ENCODE results near the gene FREM2.

The FREM2 gene

DNA sequence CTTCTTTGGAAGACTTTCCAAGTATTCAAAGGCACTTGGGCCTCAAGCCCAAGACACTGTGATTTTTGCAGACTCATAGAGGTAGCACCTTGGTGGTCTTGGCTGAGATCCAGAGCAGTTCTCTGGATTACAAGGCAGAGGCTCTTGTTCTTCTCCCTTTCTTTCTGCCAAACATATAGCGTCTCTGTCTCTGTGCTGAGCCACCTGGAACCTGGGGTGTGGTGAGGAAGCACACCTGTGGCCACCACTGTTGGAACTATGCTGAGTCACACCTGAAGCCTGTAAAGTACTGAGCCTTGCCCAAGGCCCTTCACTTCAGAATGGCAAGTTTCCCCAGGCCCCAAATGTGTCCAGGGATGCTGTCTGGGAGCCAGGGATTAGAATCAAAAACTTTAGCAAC, 127.5 kb downstream of the FREM2 start:
- DNase-seq, result no peak
- no peaks in the 10 kb centered on the region for H3K27me3 ChIP-seq (replicated peaks; ENCODE audit: control insufficient read depth, insufficient read depth, low read length, poor library complexity, severe bottlenecking)
- no peak overlapping the region for H3K27ac ChIP-seq (ENCODE audit: insufficient read depth, low read length, poor library complexity, severe bottlenecking)
- no peaks in the 10 kb centered on the region for H3K36me3 ChIP-seq (ENCODE audit: control insufficient read depth, insufficient read depth, low read length)
- no peaks in the 10 kb centered on the region for H3K4me1 ChIP-seq (ENCODE audit: control insufficient read depth, insufficient read depth, low read length, poor library complexity, severe bottlenecking)
- H3K9me3 ChIP-seq (ENCODE audit: control insufficient read depth, low read length), result no peaks in the 10 kb centered on the region
- no peak overlapping the region for H3K4me3 ChIP-seq (ENCODE audit: insufficient read depth, low read depth, low read length, poor library complexity, severe bottlenecking)

DNA sequence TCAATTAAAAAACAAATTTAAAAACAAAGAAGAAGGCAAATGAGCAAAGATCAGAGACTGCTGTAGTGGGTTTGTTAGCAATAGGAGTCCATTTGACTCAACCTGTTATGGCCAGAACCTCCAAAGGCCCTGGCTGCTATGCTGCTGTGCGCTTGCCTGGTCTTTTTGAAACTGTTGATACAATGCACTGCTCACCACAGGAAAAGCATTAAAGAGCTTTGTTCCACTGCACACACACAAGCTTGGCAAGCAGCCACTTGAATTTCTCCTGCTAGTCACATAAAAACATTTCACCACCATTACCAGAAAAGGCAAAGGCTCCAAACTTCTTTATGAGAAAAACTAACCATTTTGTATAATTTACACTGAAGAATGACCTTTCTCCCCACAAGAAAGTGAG, 132.2 kb downstream of the FREM2 start:
- H3K9me3 ChIP-seq (ENCODE audit: control insufficient read depth, low read length), result no peaks in the 10 kb centered on the region
- H3K27me3 ChIP-seq (replicated peaks; ENCODE audit: control insufficient read depth, insufficient read depth, low read length, poor library complexity, severe bottlenecking), result no peaks in the 10 kb centered on the region
- no peaks in the 10 kb centered on the region for H3K4me1 ChIP-seq (ENCODE audit: control insufficient read depth, insufficient read depth, low read length, poor library complexity, severe bottlenecking)
- H3K27ac ChIP-seq (ENCODE audit: insufficient read depth, low read length, poor library complexity, severe bottlenecking), result no peak overlapping the region
- H3K36me3 ChIP-seq (ENCODE audit: control insufficient read depth, insufficient read depth, low read length), result no peaks in the 10 kb centered on the region
- no peak for DNase-seq
- H3K4me3 ChIP-seq (ENCODE audit: insufficient read depth, low read depth, low read length, poor library complexity, severe bottlenecking), result no peak overlapping the region

DNA sequence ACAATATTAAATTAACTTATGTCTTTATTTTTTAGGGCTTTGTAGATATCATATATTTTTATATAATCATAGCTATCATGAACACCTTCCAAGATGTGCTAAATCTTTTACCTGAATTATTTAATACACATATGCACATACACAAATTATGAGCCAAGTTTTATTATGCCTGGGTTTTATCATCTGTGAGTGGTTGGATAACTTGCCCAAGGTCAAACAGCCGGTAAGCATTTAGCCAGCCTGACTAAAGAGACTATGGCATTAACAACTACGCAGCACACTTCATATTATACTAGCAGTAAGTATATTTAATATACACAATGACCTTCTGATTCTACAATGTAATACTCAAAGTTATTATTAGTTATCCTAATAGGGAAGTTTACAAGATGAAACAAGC, 132.7 kb downstream of the FREM2 start:
- Histone ChIP-seq H3K27ac (ENCODE audit: insufficient read depth, low read length, poor library complexity, severe bottlenecking) (no peak overlapping the region), H3K4me1 (ENCODE audit: control insufficient read depth, insufficient read depth, low read length, poor library complexity, severe bottlenecking) (no peaks in the 10 kb centered on the region), H3K27me3 (replicated peaks; ENCODE audit: control insufficient read depth, insufficient read depth, low read length, poor library complexity, severe bottlenecking) (no peaks in the 10 kb centered on the region), H3K4me3 (ENCODE audit: insufficient read depth, low read depth, low read length, poor library complexity, severe bottlenecking) (no peak overlapping the region), H3K36me3 (ENCODE audit: control insufficient read depth, insufficient read depth, low read length) (no peaks in the 10 kb centered on the region), H3K9me3 (ENCODE audit: control insufficient read depth, low read length) (no peaks in the 10 kb centered on the region)
- no peak for DNase-seq

DNA sequence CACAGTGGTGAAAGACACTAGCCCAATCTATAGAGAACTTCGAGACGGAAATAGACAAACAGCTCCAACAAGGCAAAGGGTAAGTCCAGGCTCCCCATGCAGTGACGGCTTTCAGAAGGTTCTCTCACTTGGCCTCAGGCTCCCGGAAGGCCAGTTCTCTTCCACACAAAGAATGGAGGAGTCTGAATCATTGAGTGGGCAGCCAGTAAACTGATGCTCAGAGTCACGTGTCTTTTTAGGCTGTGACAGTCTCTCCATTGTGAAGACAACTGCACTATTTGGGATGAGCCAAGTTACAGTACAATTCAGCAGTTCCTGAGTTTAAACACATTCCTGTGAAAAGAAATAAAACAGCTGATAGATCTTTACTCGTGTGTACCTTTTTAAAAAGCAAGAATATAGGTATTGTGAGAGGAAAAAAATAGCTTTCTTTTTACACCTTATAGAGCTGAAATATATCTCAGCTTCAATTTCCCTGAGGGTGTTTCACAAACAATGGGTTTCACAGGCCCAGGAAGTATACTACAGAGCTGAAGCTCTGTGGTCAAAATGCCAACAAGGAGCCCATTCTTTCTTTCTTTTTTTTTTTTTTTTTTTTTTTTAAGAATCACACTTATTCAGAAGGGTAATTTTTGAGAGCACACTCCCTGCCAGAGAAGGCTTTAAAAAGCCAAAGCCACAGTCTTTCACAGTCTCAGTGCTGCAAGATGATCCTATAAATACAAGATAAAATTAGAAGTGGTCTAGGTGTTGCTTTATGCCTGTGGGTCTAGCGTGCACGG, 135.1 kb downstream of the FREM2 start:
- Histone ChIP-seq H3K9me3 (ENCODE audit: control insufficient read depth, low read length) (no peaks in the 10 kb centered on the region), H3K27me3 (replicated peaks; ENCODE audit: control insufficient read depth, insufficient read depth, low read length, poor library complexity, severe bottlenecking) (no peaks in the 10 kb centered on the region), H3K4me1 (ENCODE audit: control insufficient read depth, insufficient read depth, low read length, poor library complexity, severe bottlenecking) (no peaks in the 10 kb centered on the region), H3K27ac (ENCODE audit: insufficient read depth, low read length, poor library complexity, severe bottlenecking) (no peak overlapping the region), H3K36me3 (ENCODE audit: control insufficient read depth, insufficient read depth, low read length) (no peaks in the 10 kb centered on the region), H3K4me3 (ENCODE audit: insufficient read depth, low read depth, low read length, poor library complexity, severe bottlenecking) (no peak overlapping the region)
- DNase-seq, result no peak

DNA sequence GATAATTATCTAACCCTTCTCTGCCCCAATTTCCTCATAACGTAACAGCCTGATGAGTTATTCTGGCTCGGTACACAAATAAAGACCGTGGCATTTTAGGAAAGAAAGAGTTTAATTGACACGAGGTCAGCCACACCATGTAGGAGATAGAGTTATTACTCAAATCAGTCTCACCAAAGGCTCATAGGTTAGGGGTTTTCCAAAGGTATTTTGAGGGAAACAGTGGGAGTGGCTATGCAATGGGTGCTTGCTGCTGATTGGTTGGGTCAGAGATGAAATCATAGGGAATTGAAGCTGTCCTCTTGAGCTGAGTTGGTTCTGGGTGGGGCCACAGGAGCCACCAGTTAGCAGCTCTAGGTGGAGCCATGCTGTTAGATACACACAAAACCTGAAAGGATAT, 137.5 kb downstream of the FREM2 start:
- Histone ChIP-seq H3K4me3 (ENCODE audit: insufficient read depth, low read depth, low read length, poor library complexity, severe bottlenecking) (no peak overlapping the region), H3K9me3 (ENCODE audit: control insufficient read depth, low read length) (no peaks in the 10 kb centered on the region), H3K27me3 (replicated peaks; ENCODE audit: control insufficient read depth, insufficient read depth, low read length, poor library complexity, severe bottlenecking) (no peaks in the 10 kb centered on the region), H3K4me1 (ENCODE audit: control insufficient read depth, insufficient read depth, low read length, poor library complexity, severe bottlenecking) (no peaks in the 10 kb centered on the region), H3K36me3 (ENCODE audit: control insufficient read depth, insufficient read depth, low read length) (no peaks in the 10 kb centered on the region), H3K27ac (ENCODE audit: insufficient read depth, low read length, poor library complexity, severe bottlenecking) (no peak overlapping the region)
- no peak for DNase-seq

DNA sequence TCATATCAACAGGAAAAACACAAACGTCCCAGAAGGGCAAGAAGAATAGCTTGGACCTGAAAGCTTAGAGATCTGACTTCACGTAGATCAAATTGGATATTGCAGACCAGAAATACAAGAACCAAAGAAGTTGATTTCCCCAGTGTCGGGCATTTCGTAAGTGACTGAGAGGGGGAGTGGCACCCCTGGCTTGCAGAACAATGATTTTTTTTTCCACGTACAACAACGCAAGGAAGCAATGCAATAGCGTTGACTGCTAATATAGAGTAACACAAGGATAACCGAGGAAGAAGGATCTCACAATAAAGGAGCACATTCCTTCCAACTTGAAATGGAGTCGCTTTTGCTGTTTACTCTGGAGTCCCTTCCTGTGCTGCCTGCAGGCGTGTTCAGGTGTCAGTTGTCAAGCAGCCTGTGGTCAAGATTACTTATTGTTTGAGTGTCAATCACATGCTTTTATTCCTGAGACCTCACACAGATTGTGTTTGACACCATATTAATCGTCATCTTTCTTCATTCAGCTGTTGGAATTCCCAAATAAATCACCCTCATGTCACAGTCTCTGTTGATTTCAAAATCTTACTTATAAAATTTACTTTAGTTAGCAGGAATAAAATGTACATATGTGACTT, 139.4 kb downstream of the FREM2 start:
- Histone ChIP-seq H3K4me1 (ENCODE audit: control insufficient read depth, insufficient read depth, low read length, poor library complexity, severe bottlenecking) (no peaks in the 10 kb centered on the region), H3K36me3 (ENCODE audit: control insufficient read depth, insufficient read depth, low read length) (no peaks in the 10 kb centered on the region)

DNA sequence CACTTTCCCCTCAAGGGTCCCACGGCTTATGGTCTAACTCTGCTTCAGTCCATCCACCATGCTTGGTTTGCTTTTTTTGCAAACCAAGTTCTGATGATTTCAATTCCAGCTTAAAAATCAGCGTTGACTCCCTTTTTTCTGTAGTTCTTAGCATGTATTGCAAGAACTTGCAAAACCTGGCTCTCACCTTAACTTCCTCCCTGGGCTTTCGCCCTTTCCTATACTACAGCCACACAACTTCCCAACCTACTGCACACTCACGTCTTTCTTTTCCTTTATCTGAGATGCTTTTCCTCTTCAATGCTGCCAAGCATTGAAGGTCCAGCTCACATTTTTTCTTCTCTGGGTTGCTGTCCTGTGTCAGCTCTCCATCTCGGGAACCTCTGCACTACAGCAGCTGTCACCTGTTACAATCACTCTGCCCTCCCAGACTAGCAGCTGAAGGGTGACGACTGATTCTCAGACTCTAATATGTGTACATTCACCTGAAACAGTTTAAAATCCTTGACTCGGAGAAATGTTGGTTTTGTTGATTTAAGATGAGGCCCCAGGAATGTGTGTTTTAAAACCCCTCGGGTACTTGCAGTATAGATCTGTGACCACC, 143.7 kb downstream of the FREM2 start:
- no peak for DNase-seq
- Histone ChIP-seq H3K9me3 (ENCODE audit: control insufficient read depth, low read length) (no peaks in the 10 kb centered on the region), H3K27me3 (replicated peaks; ENCODE audit: control insufficient read depth, insufficient read depth, low read length, poor library complexity, severe bottlenecking) (no peaks in the 10 kb centered on the region), H3K4me3 (ENCODE audit: insufficient read depth, low read depth, low read length, poor library complexity, severe bottlenecking) (no peak overlapping the region), H3K27ac (ENCODE audit: insufficient read depth, low read length, poor library complexity, severe bottlenecking) (no peak overlapping the region), H3K36me3 (ENCODE audit: control insufficient read depth, insufficient read depth, low read length) (no peaks in the 10 kb centered on the region), H3K4me1 (ENCODE audit: control insufficient read depth, insufficient read depth, low read length, poor library complexity, severe bottlenecking) (no peaks in the 10 kb centered on the region)

More for the DNA sequence above, 139.4 kb downstream of the FREM2 start:
- DNase-seq, result no peak
- H3K27me3 ChIP-seq (replicated peaks; ENCODE audit: control insufficient read depth, insufficient read depth, low read length, poor library complexity, severe bottlenecking), result no peaks in the 10 kb centered on the region
- H3K27ac ChIP-seq (ENCODE audit: insufficient read depth, low read length, poor library complexity, severe bottlenecking), result no peak overlapping the region
- no peaks in the 10 kb centered on the region for H3K9me3 ChIP-seq (ENCODE audit: control insufficient read depth, low read length)
- no peak overlapping the region for H3K4me3 ChIP-seq (ENCODE audit: insufficient read depth, low read depth, low read length, poor library complexity, severe bottlenecking)

DNA sequence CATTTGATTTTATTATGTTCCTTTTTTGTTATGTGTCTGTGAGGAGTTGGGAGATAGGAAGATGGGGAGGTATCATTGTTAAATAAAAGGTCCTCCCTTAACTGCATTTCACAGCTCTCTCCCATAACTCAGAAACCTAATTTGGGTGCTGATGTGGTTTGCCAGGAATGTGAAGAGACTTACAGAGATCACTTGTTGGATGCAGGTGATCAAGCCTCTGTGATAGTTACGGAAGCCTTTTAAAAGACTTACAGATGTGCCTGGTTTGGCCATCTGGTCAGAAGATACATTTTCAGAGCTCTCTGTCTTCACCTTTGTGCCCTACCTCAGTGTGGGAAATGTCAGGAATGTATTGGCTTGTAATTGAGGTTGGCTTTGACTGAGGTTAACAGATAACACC, 157.7 kb downstream of the FREM2 start:
- no peaks in the 10 kb centered on the region for H3K9me3 ChIP-seq (ENCODE audit: control insufficient read depth, low read length)
- no peaks in the 10 kb centered on the region for H3K27me3 ChIP-seq (replicated peaks; ENCODE audit: control insufficient read depth, insufficient read depth, low read length, poor library complexity, severe bottlenecking)
- H3K36me3 ChIP-seq (ENCODE audit: control insufficient read depth, insufficient read depth, low read length), result no peaks in the 10 kb centered on the region
- no peak for DNase-seq
- H3K4me3 ChIP-seq (ENCODE audit: insufficient read depth, low read depth, low read length, poor library complexity, severe bottlenecking), result no peak overlapping the region
- H3K4me1 ChIP-seq (ENCODE audit: control insufficient read depth, insufficient read depth, low read length, poor library complexity, severe bottlenecking), result no peaks in the 10 kb centered on the region
- no peak overlapping the region for H3K27ac ChIP-seq (ENCODE audit: insufficient read depth, low read length, poor library complexity, severe bottlenecking)

DNA sequence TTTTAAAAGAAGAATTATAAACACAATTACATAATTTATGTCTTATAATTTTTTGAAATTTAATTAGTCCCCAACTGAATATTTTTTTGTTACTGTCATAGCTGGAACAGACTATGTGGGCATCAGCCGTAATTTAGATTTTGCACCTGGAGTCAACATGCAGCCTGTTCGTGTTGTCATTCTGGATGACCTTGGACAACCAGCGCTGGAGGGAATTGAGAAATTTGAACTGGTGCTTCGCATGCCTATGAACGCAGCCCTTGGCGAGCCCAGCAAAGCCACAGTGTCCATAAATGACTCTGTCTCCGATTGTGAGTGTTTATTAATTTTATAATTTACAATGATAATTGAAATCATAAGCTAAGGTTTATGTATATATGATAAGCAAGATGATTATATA, 161.5 kb downstream of the FREM2 start:
- Histone ChIP-seq H3K4me1 (ENCODE audit: control insufficient read depth, insufficient read depth, low read length, poor library complexity, severe bottlenecking) (no peaks in the 10 kb centered on the region), H3K4me3 (ENCODE audit: insufficient read depth, low read depth, low read length, poor library complexity, severe bottlenecking) (no peak overlapping the region), H3K9me3 (ENCODE audit: control insufficient read depth, low read length) (no peaks in the 10 kb centered on the region), H3K27ac (ENCODE audit: insufficient read depth, low read length, poor library complexity, severe bottlenecking) (no peak overlapping the region), H3K27me3 (replicated peaks; ENCODE audit: control insufficient read depth, insufficient read depth, low read length, poor library complexity, severe bottlenecking) (no peaks in the 10 kb centered on the region), H3K36me3 (ENCODE audit: control insufficient read depth, insufficient read depth, low read length) (no peaks in the 10 kb centered on the region)
- no peak for DNase-seq

DNA sequence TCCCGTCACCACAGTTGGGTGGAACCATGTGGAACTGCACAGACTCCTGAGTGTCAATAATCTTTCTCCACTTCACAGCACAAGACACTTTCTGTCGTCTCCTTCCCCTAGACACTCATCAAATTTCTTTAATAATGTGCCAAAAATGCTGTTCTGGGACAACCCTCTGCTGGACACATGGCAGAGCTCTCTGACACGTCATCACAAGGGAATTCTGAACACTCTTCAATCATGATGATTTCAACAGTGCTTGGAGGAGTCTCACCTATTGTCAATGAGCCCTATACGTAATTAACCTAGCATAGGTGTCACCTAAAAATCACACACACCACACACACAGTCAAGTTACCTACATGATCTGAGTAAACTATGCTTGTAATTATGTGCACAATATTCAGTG, 162.4 kb downstream of the FREM2 start:
- no peak overlapping the region for H3K27ac ChIP-seq (ENCODE audit: insufficient read depth, low read length, poor library complexity, severe bottlenecking)
- DNase-seq, result no peak
- H3K4me3 ChIP-seq (ENCODE audit: insufficient read depth, low read depth, low read length, poor library complexity, severe bottlenecking), result no peak overlapping the region
- no peaks in the 10 kb centered on the region for H3K9me3 ChIP-seq (ENCODE audit: control insufficient read depth, low read length)
- H3K27me3 ChIP-seq (replicated peaks; ENCODE audit: control insufficient read depth, insufficient read depth, low read length, poor library complexity, severe bottlenecking), result no peaks in the 10 kb centered on the region
- no peaks in the 10 kb centered on the region for H3K4me1 ChIP-seq (ENCODE audit: control insufficient read depth, insufficient read depth, low read length, poor library complexity, severe bottlenecking)
- H3K36me3 ChIP-seq (ENCODE audit: control insufficient read depth, insufficient read depth, low read length), result no peaks in the 10 kb centered on the region
